ACC112 (cell line): ENCODE measurements around the gene LBP.
"Not testable (repeated sequence)": the region's sequence is repeated elsewhere in the genome, so short reads cannot be mapped to it uniquely, and the experiment has no call there.

Experiments used
- H2AFZ ChIP-seq: fragments of 200-600 bp; sonication (generic); one replicate; pipeline ENCODE4 v1.6.0; 2017; ENCODE audit warnings: antibody characterized with exemption, low read length; ENCODE audit not compliant: unreplicated experiment
- H3K27ac ChIP-seq: fragments of 200-600 bp; sonication (generic); 2 replicates; pipeline ENCODE4 v1.5.1; 2014; ENCODE audit warnings: low read depth, mild to moderate bottlenecking, antibody characterized with exemption, low read length, moderate library complexity
- H3K27me3 ChIP-seq: fragments of 200-600 bp; sonication (generic); 2 replicates; pipeline ENCODE4 v1.6.1; 2014; ENCODE audit warnings: mild to moderate bottlenecking, antibody characterized with exemption, low read length, moderate library complexity, mixed read lengths; ENCODE audit not compliant: insufficient read depth
- H3K36me3 ChIP-seq: fragments of 200-600 bp; sonication (generic); 2 replicates; pipeline ENCODE4 v1.6.1; 2016; ENCODE audit warnings: mild to moderate bottlenecking, antibody characterized with exemption, low read length, moderate library complexity, mixed read lengths; ENCODE audit not compliant: insufficient read depth
- H3K4me1 ChIP-seq: fragments of 200-600 bp; sonication (generic); one replicate; pipeline ENCODE4 v1.6.1; 2016; ENCODE audit warnings: low read length, mixed read lengths; ENCODE audit not compliant: insufficient read depth, unreplicated experiment, control insufficient read depth
- H3K4me3 ChIP-seq: fragments of 200-600 bp; sonication (generic); 2 replicates; pipeline ENCODE4 v1.5.1; 2014; ENCODE audit warnings: mild to moderate bottlenecking, low read depth, low read length
- H3K79me2 ChIP-seq: fragments of 200-600 bp; sonication (generic); one replicate; pipeline ENCODE4 v1.6.0; 2016; ENCODE audit warnings: low read length; ENCODE audit not compliant: control insufficient read depth, unreplicated experiment, insufficient read depth

Gene LBP

GRCh38 chr20:38372806-38373205, 26.5 kb downstream of the LBP start:
- Histone ChIP-seq H3K36me3 (no peaks in the 10 kb centered on the region), H3K4me3 (no peak overlapping the region), H3K79me2 (no peaks in the 10 kb centered on the region), H2AFZ (no peak overlapping the region), H3K27ac (no peak overlapping the region), H3K4me1 (no peaks in the 10 kb centered on the region), H3K27me3 (0 out of 2 replicates have a peak, but pooled peaks cover 5% of the 10 kb centered on the region)

DNA sequence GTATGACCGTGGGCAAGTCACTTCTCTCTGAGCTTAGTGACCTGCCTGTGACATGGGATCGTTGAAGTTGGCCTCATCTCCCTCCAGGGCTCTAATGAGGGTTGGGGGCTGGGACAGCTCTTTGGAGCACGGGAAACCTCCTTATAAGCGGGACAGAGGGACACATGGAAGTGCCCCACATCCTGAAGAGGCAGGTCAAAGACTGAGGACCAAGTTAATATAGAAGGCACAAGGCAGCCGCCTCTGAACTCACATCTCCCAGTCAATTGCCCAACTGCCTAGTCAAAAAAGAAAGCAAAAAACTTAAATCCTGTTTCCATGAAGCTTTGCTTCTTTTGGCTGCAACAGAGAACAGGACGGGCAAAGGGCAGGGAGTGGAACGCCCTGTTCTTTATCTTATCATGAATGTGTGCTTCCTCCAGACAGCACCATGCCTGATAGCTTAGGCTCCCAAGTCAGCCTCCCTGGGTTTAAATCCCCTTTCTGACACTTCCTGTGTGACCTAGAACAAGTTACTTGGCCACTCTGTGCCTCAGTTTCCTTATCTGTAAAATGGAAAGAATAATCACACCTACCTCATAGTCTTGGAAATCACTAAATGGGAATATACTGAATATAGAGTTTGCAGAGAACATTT, 27.1 kb downstream of the LBP start:
- Histone ChIP-seq H3K27ac (no peak overlapping the region), H3K79me2 (no peaks in the 10 kb centered on the region), H3K4me3 (no peak overlapping the region), H3K27me3 (0 out of 2 replicates have a peak, but pooled peaks cover 5% of the 10 kb centered on the region), H3K36me3 (no peaks in the 10 kb centered on the region), H3K4me1 (no peaks in the 10 kb centered on the region), H2AFZ (no peak overlapping the region)

DNA sequence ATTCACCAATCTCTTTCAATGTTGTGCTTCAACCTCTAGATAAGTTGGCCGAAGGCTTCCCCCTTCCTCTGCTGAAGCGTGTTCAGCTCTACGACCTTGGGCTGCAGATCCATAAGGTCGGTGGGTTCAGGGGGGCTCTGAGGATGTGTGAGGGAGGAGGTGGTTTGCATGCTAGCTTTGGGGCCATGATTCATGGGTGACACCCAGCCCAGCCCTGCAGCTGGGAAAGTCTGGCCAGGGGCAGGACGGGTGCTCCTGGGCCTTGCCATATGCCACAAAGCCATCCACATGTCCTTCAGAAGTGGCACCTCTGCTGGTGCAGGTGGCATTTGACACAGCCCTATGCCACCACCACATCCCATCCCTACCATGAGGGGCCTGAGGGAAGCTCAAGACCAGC, 27.6 kb downstream of the LBP start:
- H3K79me2 ChIP-seq, result no peaks in the 10 kb centered on the region
- no peaks in the 10 kb centered on the region for H3K36me3 ChIP-seq
- no peaks in the 10 kb centered on the region for H3K4me1 ChIP-seq
- H2AFZ ChIP-seq, result no peak overlapping the region
- no peak overlapping the region for H3K27ac ChIP-seq
- no peak overlapping the region for H3K4me3 ChIP-seq
- H3K27me3 ChIP-seq, result 0 out of 2 replicates have a peak, but pooled peaks cover 5% of the 10 kb centered on the region

GRCh38 chr20:38377039-38377685, 30.9 kb downstream of the LBP start:
- no peaks in the 10 kb centered on the region for H3K4me1 ChIP-seq
- no peak overlapping the region for H3K4me3 ChIP-seq
- no peak overlapping the region for H2AFZ ChIP-seq
- H3K36me3 ChIP-seq, result no peaks in the 10 kb centered on the region
- H3K79me2 ChIP-seq, result no peaks in the 10 kb centered on the region
- H3K27ac ChIP-seq, result no peak overlapping the region
- H3K27me3 ChIP-seq, result peaks cover 9% of the 10 kb centered on the region; the same call in 1 of the 2 replicates

GRCh38 chr20:38377838-38378237, 31.6 kb downstream of the LBP start:
- not testable (repeated sequence) for H3K4me3 ChIP-seq, H3K4me1 ChIP-seq, H2AFZ ChIP-seq, H3K79me2 ChIP-seq, H3K27ac ChIP-seq, H3K36me3 ChIP-seq
- peaks cover 15% of the 10 kb centered on the region; the same call in 1 of the 2 replicates for H3K27me3 ChIP-seq

DNA sequence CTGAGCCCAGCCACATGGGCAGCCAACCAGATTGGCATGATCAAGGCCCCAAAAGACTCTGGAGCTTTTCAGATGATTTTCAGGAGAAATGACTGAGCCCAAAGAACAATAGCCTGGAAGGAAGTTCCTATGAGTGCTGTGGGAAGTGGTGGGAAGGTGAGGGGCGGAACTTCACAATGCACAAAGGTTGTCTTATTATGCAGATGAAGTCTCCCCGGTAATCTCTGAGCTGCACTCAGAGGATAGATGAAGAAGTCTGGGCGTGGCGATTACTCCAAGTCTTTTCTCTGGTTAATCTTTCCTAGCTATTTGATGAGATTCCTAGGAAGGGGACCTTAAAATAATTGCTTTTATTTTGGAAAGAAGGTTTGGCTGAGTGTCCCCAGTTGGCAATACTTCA, 36.9 kb downstream of the LBP start:
- Histone ChIP-seq H3K79me2 (no peaks in the 10 kb centered on the region), H3K27ac (no peak overlapping the region), H3K36me3 (no peaks in the 10 kb centered on the region), H3K4me1 (no peaks in the 10 kb centered on the region), H3K27me3 (peaks cover 33% of the 10 kb centered on the region), H2AFZ (no peak overlapping the region), H3K4me3 (no peak overlapping the region)

DNA sequence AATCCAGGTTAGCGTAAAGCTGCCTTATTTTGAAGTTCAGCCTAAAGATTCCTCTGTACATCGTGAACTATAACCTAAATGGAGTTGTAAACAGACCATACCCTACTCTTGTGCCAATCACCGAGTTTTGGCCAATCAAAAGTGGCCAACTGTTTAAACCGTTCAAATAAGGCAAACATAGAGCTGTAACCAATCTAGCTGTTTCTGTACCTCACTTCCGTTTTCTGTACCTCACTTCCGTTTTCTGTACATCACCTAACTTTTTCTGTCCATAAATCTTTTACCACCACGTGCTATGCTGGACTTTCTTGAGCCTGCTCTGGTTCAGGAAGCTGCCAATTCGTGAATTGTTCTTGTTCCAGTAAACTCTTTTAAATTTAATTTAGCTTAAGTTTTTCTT, 39.7 kb downstream of the LBP start:
- peaks cover 33% of the 10 kb centered on the region for H3K27me3 ChIP-seq
- H3K4me1 ChIP-seq, result no peaks in the 10 kb centered on the region
- no peaks in the 10 kb centered on the region for H3K79me2 ChIP-seq
- H3K4me3 ChIP-seq, result no peak overlapping the region
- H2AFZ ChIP-seq, result no peak overlapping the region
- H3K36me3 ChIP-seq, result no peaks in the 10 kb centered on the region
- H3K27ac ChIP-seq, result no peak overlapping the region

DNA sequence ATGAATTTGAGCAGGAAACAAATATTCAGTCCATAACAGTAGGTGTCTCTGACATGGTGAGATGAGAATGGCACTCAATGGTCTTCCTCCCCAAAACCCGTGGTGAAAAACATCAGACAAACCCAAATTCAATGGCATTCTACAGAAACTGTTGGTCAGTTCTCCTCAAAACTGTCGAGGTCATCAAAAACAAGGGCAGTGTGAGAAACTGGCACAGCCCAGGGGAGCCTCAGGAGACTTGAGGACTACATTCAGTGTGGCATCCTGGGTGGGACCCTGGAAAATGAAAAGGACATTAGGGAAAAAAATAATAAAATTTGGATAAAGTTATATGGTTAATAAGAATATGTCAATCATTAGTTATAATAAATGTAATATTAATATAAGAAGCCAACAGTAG, 40.6 kb downstream of the LBP start:
- Histone ChIP-seq H3K36me3 (no peaks in the 10 kb centered on the region), H3K79me2 (no peaks in the 10 kb centered on the region), H3K4me1 (no peaks in the 10 kb centered on the region), H3K27ac (no peak overlapping the region), H2AFZ (no peak overlapping the region), H3K4me3 (no peak overlapping the region), H3K27me3 (peaks cover 29% of the 10 kb centered on the region)

GRCh38 chr20:38387953-38388352, 41.7 kb downstream of the LBP start:
- H3K4me1 ChIP-seq, result no peaks in the 10 kb centered on the region
- no peaks in the 10 kb centered on the region for H3K79me2 ChIP-seq
- no peak overlapping the region for H2AFZ ChIP-seq
- peaks cover 23% of the 10 kb centered on the region for H3K27me3 ChIP-seq
- no peaks in the 10 kb centered on the region for H3K36me3 ChIP-seq
- no peak overlapping the region for H3K27ac ChIP-seq
- H3K4me3 ChIP-seq, result no peak overlapping the region

GRCh38 chr20:38392356-38392755, 46.1 kb downstream of the LBP start:
- Histone ChIP-seq H2AFZ (no peak overlapping the region), H3K36me3 (no peaks in the 10 kb centered on the region), H3K4me1 (peaks cover 4% of the 10 kb centered on the region), H3K4me3 (no peak overlapping the region), H3K79me2 (no peaks in the 10 kb centered on the region), H3K27me3 (no peaks in the 10 kb centered on the region; the same call in 1 of the 2 replicates), H3K27ac (no peak overlapping the region)

- peaks cover 4% of the 10 kb centered on the region for H3K4me1 ChIP-seq
- no peaks in the 10 kb centered on the region for H3K36me3 ChIP-seq
- H3K27ac ChIP-seq, result no peak overlapping the region
- no peaks in the 10 kb centered on the region; the same call in 1 of the 2 replicates for H3K27me3 ChIP-seq
- no peak overlapping the region for H2AFZ ChIP-seq
- H3K79me2 ChIP-seq, result no peaks in the 10 kb centered on the region
- no peak overlapping the region for H3K4me3 ChIP-seq
These were observed 47.0 kb downstream of the LBP start for GRCh38 chr20:38393259-38393658.
